OCI-LY7 (cell line): Measurements from ENCODE around the gene HECW1.

ENCODE experiments used
- CTCF ChIP-seq: fragments of 200-600 bp; sonication (generic); conservative IDR thresholded peaks from 2 replicates; pipeline ENCODE4 v1.5.1; 2014; ENCODE audit warnings: mild to moderate bottlenecking, antibody characterized with exemption, low read length, moderate library complexity, mixed read lengths
- EZH2phosphoT487 ChIP-seq: fragments of 200-600 bp; sonication (generic); IDR thresholded peaks from 2 replicates; pipeline ENCODE4 v1.6.1; 2018; ENCODE audit warnings: low read depth, borderline replicate concordance, mild to moderate bottlenecking, mixed run types, antibody characterized with exemption, low read length, moderate library complexity, mixed read lengths

GRCh38 chr7:43513251-43513650, 400.8 kb downstream of the HECW1 start:
- TF ChIP-seq CTCF (no peak), EZH2phosphoT487 (no peak)
